GM19240 (cell line): ENCODE data around the gene KIRREL3.
"Not testable (repeated sequence)": the region's sequence is repeated elsewhere in the genome, so short reads cannot be mapped to it uniquely, and the experiment has no call there.

Experiments
- DNase-seq: peaks from one replicate; pipeline ENCODE4 v3.0.0; 2011; ENCODE audit warnings: low spot score; ENCODE audit not compliant: insufficient read length

Gene KIRREL3

DNA sequence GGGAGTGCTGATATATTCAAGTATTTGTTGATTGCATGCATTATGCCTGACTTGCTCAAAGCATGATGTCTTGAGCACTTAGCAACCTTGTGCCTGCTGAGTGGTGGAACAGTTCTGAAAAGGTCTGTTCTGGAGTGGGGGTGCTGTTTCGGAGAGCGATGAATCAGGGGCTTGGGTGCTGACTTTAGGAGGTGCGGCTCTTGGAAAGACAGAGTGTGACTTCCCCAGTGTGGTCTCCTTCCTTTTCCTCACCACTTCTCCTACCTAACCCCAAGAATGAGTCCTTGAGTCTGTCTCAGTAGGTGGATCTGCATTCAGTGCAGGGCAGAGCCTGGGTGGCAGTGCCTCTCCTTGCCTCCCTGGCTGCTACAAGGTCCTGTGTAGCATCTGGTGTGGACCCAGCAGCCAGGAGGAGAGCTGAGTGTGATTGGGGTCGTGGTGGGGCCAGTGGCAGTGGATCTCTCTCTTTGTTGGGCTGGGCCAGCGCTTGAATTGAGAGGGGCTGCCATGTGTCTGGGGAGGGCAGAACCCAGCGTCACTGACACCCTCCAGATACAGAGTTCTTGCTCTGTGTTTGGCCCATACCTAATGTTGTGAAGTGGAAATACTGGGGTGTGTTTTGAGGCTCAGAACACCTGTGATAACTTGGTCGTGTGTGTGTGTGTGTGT lies 609.1 kb downstream of the KIRREL3 start:
- no peak for DNase-seq

DNA sequence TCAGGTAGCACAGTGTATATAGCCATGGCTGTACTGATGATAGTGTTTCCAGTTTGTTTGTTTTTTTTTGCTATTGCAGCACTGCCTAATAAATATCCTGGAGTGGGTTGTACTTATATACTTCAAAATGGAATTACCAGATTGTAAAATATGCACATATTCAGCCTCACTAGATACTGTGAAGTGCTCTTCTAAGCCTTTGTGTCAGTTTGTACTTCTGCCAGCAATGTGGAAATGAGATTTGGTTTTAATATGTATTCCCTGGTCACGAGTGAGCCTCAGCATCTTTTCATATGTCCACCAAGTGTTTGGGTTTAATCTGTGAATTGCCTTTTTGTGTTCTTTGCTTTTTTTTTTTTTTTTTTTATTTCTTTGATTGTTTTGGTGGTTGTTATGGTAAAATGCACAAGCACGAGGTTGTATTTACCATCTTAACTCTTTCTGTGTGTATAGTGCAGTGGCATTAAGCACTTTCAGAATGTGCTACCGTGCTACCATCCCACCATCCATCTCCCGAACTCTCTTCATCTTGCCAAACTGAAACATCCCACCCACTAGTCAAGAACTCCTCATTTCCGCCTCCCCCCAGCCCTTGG lies 610.2 kb downstream of the KIRREL3 start:
- DNase-seq = no peak

DNA sequence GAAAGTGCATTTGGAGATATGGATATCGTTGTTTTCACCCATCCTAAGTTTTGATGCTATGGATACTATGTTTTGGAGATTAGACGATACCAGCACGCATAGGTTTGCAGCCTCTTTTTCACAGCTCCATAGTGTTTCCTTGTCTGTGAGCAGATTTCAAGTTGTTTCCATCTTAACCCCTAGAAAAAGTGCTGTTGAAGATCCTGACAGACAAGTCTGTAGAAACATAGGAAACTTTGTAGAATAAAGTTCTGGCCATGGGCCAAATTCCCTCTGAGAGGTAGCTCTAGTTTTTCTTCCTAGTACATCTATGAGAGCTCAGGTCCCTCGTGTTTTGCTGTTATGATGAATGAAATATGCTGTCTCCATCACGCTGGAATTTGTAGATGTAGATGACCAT lies 612.7 kb downstream of the KIRREL3 start:
- DNase-seq = no peak

DNA sequence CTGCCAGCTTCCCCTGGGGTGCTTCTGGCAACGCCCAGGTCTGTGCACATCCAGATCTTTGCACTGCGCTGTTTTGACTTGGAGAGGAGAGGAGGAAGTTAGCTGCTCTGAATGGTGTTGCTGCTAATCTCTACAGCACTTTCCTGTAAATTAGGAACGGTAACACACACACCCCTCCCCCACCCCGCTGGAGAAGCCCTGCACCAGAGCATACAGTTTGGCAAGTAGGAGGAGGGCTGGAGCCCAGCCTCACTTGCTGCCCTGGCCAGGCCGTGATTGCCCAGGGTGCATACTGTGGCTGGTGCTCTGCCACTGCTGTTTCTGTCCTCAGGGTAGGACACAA lies 613.9 kb downstream of the KIRREL3 start:
- not testable (repeated sequence) for DNase-seq

DNA sequence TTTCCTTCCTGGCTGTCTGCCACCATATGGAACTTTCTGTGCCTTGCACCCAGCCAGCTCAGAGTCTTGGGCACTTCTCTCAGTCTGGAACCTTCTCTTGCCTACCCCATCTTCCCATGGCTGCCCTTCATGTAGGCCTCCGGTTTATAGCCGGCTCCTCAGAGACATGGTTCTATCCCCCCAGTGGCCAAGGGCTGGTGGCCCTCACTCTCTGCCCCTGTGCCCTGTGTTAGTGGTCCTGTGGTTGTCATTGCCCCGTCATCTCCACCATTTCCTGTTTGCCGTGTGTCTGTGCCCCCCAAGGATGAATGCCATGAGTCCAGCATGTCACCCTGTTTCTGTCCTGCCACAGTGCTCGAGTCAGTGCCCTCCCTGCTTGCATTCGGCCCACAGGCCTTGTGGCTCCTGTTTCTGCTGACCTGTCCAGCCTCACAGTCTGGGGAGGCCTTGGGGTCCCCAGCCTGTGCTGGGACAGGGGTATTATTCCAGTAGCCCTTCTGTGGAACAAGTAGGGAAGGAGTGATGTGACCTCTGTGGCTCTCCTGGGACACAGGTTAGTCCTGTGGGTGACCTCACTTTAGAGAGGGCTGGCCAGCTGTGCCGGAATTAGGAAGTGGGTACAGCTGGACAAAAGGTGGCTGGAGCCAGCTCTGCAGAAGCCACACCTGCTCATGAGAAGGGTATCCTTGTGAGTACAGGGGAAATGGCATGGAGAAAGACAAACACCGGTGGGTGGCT lies 614.4 kb downstream of the KIRREL3 start:
- DNase-seq = no peak

DNA sequence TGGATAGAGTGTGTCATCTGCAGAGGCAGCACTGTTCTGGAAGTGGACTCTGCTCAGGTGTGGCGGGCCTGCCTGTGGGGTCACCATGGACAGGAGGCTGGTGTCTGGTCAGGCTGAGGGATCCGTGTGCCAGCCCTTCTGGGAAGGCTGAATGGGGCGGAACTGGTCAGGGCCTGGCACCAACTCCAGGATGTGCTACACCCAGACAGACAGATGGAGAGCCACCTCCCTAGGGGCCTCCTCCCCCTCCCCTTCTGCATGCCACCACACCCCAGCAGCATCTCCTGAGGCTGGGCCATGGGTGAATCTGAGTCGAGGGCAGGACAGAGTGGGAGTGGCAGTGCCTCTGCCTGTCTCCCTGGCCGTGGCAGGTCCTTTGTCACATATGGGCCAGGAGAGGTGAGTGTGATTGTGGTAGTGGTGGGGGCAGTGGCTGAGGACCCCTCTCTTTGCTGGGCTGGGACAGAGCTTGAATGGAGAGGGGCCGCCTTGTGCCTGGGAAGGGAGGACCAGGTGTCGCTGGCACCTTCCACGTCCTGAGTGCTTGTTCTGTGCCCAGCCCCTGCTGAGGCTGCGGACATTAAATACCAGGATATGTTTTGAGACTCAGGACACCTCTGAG lies 616.0 kb downstream of the KIRREL3 start:
- DNase-seq = no peak

DNA sequence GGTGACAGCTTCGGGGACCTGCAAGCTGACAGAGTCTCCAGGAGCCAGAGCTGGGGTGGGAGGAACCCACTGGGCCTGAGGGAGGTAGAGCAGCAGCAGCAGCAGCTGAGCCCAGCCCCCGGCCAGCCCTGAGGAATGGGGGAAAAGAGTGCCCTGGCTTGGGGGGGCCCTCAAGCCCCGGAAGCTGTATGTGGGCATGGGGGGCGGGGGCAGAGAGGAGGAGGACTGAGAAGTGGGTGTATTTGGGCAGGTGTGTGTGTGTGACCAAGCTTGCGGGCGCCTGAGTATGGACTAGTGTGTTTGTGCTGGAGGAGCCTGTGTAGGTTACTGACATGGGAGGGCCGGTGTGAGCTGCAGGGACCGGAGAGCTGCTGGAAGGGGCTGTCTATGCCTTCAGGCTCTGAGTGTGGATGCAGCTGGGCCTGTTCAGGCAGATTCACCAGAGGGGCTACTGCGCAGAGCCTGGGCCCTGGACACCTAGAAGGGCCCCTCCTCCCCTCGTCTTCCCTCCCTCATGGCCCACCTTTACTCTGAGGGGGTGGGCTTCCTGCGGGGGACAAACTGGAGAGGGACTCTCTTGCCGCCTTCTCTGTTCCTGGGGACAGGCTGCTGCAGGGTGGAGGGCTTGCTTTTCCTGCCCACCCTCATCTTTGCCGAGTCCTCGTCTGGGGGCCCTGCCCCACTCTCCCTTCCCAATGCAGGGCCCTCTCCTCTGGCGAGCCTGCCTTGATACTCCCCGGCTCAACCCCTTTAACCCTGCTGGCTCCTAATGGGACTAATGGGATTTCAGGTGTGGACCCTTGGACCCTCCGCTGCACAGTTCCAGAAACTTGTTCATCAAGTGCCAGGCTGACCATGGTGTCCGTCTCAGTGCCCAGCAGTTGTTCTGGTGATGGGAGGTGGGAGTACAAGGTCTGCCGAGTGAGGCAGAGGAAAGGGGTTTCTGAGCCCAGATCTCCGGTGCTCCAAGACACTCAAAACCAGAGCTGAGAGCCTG lies 616.9 kb downstream of the KIRREL3 start:
- no peak for DNase-seq

DNA sequence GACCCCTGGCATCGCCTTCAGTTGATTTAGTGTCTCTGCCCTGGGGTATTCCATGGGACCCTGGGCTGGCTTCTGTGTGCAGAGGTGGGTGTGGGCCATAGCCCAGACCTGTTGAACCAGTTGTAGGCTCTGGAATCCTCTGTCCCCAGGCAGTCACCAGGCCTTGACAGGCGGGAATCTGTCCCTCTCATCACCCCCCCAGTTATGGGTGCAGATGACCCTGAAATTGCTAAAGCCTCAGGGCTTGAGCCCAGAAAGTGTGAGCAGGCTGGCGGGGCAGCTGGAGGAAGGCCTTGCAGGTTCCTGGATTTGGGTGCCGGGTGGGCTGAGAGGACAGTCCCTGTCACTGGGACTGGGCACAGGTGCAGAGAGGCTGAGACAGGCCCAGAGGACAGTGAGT lies 617.9 kb downstream of the KIRREL3 start:
- not testable (repeated sequence) for DNase-seq

DNA sequence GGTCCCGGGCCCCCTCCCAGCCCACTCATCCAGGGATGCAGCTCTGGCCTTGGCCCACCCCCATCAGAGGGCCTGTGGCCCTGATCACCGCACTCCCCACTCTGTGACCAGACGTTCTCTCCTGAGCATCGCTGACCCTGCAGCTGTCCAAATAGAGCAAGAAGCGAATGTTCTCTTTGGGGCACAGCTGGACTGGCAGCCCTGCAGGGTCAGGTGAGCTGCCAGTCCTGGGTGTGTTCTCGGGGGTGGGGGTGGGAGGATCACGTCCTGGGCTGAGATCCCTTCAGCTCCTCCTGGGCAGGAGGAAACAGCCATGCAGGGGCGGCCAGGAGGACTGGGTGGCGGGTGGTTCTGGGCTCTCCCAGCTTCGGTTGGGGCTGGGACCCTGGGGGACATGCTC lies 618.6 kb downstream of the KIRREL3 start:
- not testable (repeated sequence) for DNase-seq

DNA sequence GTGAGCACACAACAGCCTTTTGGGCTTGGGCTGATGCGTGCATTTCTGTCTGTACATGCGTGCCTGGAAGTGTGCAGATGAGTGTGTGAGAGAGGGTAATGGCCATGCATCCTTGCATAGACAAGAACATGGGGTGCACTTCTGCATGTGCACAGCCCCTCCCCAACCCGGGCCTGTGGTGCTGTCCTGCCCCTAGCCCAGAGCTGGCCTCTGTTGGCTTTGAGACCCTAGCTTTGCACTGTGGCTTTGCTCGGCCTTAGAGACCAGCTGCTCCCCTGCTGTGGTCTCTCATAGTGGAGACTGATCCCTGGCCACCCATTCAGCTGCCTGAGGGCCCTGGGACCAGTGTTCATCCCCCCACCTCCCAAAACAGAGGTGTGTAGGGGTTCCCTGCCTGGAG lies 619.7 kb downstream of the KIRREL3 start:
- no peak for DNase-seq

DNA sequence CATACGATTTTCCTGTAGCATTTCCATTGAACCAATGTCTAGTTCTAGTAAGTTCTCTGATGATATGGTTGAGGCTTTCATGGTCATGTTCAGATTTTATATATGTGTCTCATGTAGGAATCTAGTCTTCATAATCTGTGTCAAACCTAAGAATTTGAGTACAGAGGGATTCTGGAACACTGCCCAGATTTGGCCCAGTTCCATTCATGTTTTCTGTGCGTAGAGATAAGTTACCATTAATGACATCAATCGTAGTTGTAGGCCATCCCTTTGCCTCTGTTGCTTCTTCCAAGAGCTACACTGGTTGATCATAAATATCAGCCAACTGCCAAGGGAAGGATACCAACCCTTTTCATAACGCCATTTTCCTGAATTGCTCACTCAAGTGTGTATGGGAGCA lies 621.8 kb downstream of the KIRREL3 start:
- no peak for DNase-seq

DNA sequence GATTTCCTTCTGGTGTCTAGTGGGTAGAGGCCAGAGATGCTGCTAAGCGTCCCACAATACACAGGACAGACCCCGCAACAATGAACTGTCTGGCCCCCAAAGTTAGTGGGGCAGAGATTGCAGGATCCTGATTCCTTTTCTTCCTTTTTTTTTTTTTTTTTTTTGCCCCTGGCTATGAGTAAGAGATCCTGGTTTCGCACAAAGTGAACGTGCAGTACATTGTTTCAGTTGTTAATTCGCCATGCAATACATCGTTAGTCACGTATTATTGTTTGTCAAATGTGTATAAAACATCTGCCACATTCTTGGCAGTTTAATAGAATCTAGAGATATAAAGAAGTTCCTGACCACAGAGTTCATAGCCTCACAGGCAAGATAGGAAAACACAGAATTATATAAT lies 624.8 kb downstream of the KIRREL3 start:
- no peak for DNase-seq

DNA sequence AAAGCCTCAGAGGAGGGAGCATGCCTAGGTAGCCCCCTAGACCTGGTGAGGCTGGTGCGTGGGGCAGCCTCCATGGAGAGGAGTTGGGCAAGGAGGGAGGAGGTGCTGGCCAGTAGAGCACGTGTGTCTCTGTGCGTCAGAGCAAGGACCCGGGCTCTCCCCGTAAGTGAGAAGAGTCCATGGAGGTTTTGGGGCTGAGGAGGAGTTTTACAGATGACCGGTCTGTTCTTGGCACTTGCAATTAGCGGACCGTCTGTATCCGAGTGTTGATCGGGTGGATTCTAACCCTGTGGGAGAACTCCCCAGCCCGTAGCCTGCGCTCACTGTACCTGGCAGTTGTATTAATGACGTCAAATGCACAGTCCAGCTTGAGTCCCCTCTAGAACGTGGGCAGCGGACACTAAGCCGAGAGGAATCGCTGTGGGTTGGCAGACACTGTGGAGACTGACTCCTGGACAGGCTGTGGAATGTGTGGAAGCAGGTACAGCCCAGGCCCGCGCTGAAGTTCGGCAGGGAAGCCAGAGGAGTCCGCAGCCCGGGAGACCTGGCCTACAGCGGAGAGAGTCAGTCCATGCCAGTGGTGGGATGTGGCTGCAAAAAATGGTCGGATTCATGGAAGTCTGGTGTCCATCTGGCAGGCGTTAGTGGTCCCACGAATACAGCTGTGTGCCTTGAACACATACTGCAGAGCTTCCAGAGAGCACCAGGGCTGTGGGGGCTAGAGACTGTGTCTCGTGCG lies 625.8 kb downstream of the KIRREL3 start:
- not testable (repeated sequence) for DNase-seq

DNA sequence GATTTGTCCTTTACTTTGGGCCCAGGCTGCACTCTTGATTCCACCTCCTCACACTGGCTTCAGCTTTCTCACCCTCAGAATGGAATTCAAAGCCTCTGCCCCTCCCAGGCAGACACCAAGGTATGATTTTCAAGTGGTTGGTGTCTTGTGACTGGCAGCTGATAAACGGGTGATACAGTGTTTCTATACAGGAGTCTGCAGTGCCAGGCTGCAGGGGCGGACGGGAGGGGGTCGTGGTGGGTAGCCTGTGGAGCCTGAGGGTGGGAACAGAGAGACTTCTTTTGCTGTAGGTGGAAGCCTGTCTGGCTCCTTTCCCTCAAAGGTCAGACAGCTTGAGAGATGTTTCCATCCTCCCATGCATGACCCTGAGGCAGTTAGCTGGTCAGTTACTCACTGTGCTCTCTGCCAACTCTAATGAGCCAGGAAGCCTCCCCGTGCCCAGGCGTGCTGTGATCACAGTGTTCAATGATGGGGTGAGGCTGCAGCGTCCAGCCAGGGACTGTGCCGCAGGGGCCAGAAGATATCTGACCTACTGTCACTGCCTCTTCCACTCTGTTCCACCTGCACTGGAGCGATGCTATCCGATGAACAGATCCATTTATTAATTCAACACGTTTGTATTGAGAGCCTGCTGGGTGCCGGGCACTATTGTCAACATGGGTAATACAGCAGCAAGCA lies 627.0 kb downstream of the KIRREL3 start:
- DNase-seq = not testable (repeated sequence)
